ENCODE results near the gene TLL1.

DNA sequence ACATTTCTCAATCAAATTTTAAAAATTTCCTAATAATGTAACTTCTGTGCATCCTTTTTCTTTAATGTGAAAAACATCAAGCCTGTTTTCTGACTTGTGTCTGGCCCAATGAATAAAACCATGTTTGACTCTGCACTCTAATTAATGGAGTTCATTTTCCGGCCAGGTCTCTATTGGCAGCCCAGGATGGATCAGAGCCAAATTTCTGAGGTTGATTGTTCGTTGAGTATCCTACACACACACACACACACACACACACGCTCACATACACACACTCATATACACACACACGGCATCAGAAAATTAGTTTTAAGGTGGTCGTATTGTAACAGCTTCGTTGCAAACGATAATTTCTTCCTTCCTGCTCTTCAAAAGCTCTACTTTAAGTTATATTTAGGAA is 28.9 kb upstream of the TLL1 start:
- TF ChIP-seq CTCF (conservative IDR thresholded peaks at IDR 0.05; ENCODE audit: low read depth in 2 of 2) (no peak), EZH2 (IDR thresholded peaks at IDR 0.05; ENCODE audit: low read depth, unreplicated experiment) (no peak), ZNF114 (CRISPR knock-in tag; IDR thresholded peaks at IDR 0.05) (no peak), EZH2phosphoT487 (IDR thresholded peaks at IDR 0.05; ENCODE audit: unreplicated experiment) (no peak)

All from GM23338 (cell line).